CD4-positive, alpha-beta T cell (primary cell): ENCODE data around the gene ZMYND10. TPM values are rescaled to one million over a fixed set of nuclear protein-coding genes. Genes with fewer than 3 reads are reported as not detected.
A peak's percentile ranks its signal among the peaks of the same experiment; 100 is the strongest.

ENCODE experiments used
- ATAC-seq: fragments of 200-7000 bp; cut with Tn5 transposase; one replicate; pipeline ENCODE4 v1.10.0; 2022; ENCODE audit warnings: mild to moderate bottlenecking; ENCODE audit not compliant: poor library complexity
- CTCF ChIA-PET: fragments of 350-600 bp; sonication (Branson Sonifier 250); formaldehyde crosslinking; loops from one replicate; lab custom pipeline; 2021; ENCODE audit warnings: antibody characterized with exemption, inconsistent platforms; lab: Charles Lee
- POLR2A ChIA-PET: fragments of 350-600 bp; sonication (Branson Sonifier 250); formaldehyde crosslinking; loops from one replicate; lab custom pipeline; 2021; ENCODE audit warnings: antibody characterized with exemption, inconsistent platforms; lab: Charles Lee
- DNase-seq, 14 experiments: peaks; one replicate each; pipeline ENCODE4 v3.0.0-alpha.2; 2013 to 2020; ENCODE audit warnings: mixed read lengths in 2 of 14
- H3K27ac ChIP-seq, 2 donors: one replicate each; pipeline versions ENCODE4 v1.5.1 to v1.7.0; 2013; ENCODE audit warnings: low read length in 2 of 2, low read depth in 1 of 2, mild to moderate bottlenecking in 1 of 2
- H3K27me3 ChIP-seq, 2 experiments: 1 replicate in 1 of 2; 2 replicates in 1 of 2; pipeline versions ENCODE4 v1.6.1 to v1.7.0; 2013; ENCODE audit warnings: low read length in 2 of 2, control low read depth in 1 of 2, mild to moderate bottlenecking in 1 of 2, moderate library complexity in 1 of 2; ENCODE audit not compliant: insufficient read depth in 2 of 2, control insufficient read depth in 1 of 2
- H3K36me3 ChIP-seq: one replicate; pipeline ENCODE4 v1.6.1; 2013; ENCODE audit warnings: low read length, control low read depth; ENCODE audit not compliant: insufficient read depth
- H3K4me1 ChIP-seq: one replicate; pipeline ENCODE4 v1.6.1; 2013; ENCODE audit warnings: low read length, control low read depth; ENCODE audit not compliant: insufficient read depth
- H3K4me3 ChIP-seq: one replicate; pipeline ENCODE4 v1.5.1; 2013; ENCODE audit warnings: mild to moderate bottlenecking, low read length, moderate library complexity
- H3K9me3 ChIP-seq, 2 experiments: 1 replicate in 1 of 2; 2 replicates in 1 of 2; pipeline versions ENCODE4 v1.6.1 to v1.7.0; 2013; ENCODE audit warnings: low read length in 2 of 2, mild to moderate bottlenecking in 2 of 2, control low read depth in 1 of 2, moderate library complexity in 1 of 2; ENCODE audit not compliant: control insufficient read depth in 1 of 2, insufficient read depth in 1 of 2
- H3K27ac Mint-ChIP-seq: one replicate; pipeline ENCODE4 v1.8.0; 2020; ENCODE audit warnings: mixed read lengths
- H3K27me3 Mint-ChIP-seq: one replicate; pipeline ENCODE4 v1.8.0; 2021; ENCODE audit warnings: mixed read lengths
- H3K36me3 Mint-ChIP-seq: one replicate; pipeline ENCODE4 v1.8.0; 2021; ENCODE audit warnings: low read depth, mixed read lengths
- H3K4me1 Mint-ChIP-seq: one replicate; pipeline ENCODE4 v1.8.0; 2021; ENCODE audit warnings: low read depth, mixed read lengths
- H3K4me3 Mint-ChIP-seq: one replicate; pipeline ENCODE4 v1.8.0; 2020; ENCODE audit warnings: mild to moderate bottlenecking, mixed read lengths
- H3K9me3 Mint-ChIP-seq: one replicate; pipeline ENCODE4 v1.8.0; 2020; ENCODE audit warnings: mixed read lengths
- CTCF ChIP-seq: fragments of 200-600 bp; IDR thresholded peaks from one replicate; pipeline ENCODE4 v1.8.0; 2022; ENCODE audit warnings: antibody characterized with exemption, mild to moderate bottlenecking
- intact Hi-C, 2 experiments: fragments of 100-400 bp; cut with DNase I in 1 of 2; cut with micrococcal nuclease in 1 of 2; formaldehyde crosslinking; loops; one replicate each; pipeline versions ENCODE4 v1.15.1 to v1.9.0; 2023 to 2025; cut with DNase I, micrococcal nuclease
- total RNA-seq, 174 experiments: library from RNA in 2 of 174; stranded (reverse) in 2 of 174; gene quantifications; one replicate each; pipeline ENCODE4 v1.2.3 and lab custom pipeline; 2021 to 2026

Gene ZMYND10
- total RNA-seq, 2 experiments from 2014 or later = 1.7 to 1.8 TPM

GRCh38 chr3:50319894-50320625 lies 25.5 kb downstream of the ZMYND10 start:
- Histone ChIP-seq H3K4me3 (peak overlapping the region; percentile 68), H3K9me3 (no peaks in the 10 kb centered on the region), H3K36me3 (no peaks in the 10 kb centered on the region), H3K27ac (no peak overlapping the region), H3K4me1 (peaks cover 75% of the 10 kb centered on the region), H3K27me3 (no peaks in the 10 kb centered on the region)
- intact Hi-C loops = loop anchor here (1.0 to 5.0 kb wide), 4 partner anchors 17 to 128 kb away; partner anchors contain the start of genes GNAT1 (in 1 of the 2), HYAL3 (in 1 of the 2) and NAA80 (in 1 of the 2)
- CTCF ChIA-PET = interaction anchor here (0.6 kb wide), 1 partner anchor 43 kb away, joined by 6 read pairs; no protein-coding TSS in a partner anchor
- Mint-ChIP-seq H3K27ac (peak overlapping the region; percentile 86), H3K4me1 (peaks cover 46% of the 10 kb centered on the region), H3K9me3 (no peaks in the 10 kb centered on the region), H3K36me3 (peaks cover 9% of the 10 kb centered on the region), H3K27me3 (no peaks in the 10 kb centered on the region), H3K4me3 (peak overlapping the region; percentile 96)
- DNase-seq = peak in 1 of 14 experiments; percentile 25
- POLR2A ChIA-PET = interaction anchor here (1.3 to 3.6 kb wide), 3 partner anchors 18 to 31 kb away, joined by 4 to 25 read pairs (median 15); partner anchors contain the start of genes CYB561D2, HYAL3, NAA80 and NPRL2
- TF ChIP-seq CTCF = no peak
- no peak for ATAC-seq

- H3K4me3 Mint-ChIP-seq = peak overlapping the region; percentile 96
- Histone ChIP-seq H3K4me1 (peaks cover 73% of the 10 kb centered on the region), H3K9me3 (no peaks in the 10 kb centered on the region), H3K36me3 (no peaks in the 10 kb centered on the region), H3K27me3 (no peaks in the 10 kb centered on the region), H3K27ac (no peak overlapping the region), H3K4me3 (no peak overlapping the region)
- no peaks in the 10 kb centered on the region for H3K27me3 Mint-ChIP-seq
- ChIA-PET CTCF (interaction anchor here (0.6 kb wide), 1 partner anchor 42 kb away, joined by 6 read pairs; no protein-coding TSS in a partner anchor), POLR2A (interaction anchor here (0.7 to 2.8 kb wide), 4 partner anchors 18 to 27 kb away, joined by 3 to 25 read pairs (median 12); partner anchors contain the start of genes HYAL3, IFRD2 and NAA80)
- no peaks in the 10 kb centered on the region for H3K9me3 Mint-ChIP-seq
- TF ChIP-seq CTCF = no peak
- no peak overlapping the region for H3K27ac Mint-ChIP-seq
- DNase-seq = peak in 2 of 14 experiments; percentile 2 to 30
- intact Hi-C loops = loop anchor here in 1 of 2 experiments (1.0 kb wide), 1 partner anchor 17 kb away; no protein-coding TSS in a partner anchor
- peaks cover 1% of the 10 kb centered on the region for H3K36me3 Mint-ChIP-seq
- H3K4me1 Mint-ChIP-seq = peaks cover 40% of the 10 kb centered on the region
- no peak for ATAC-seq
These were observed 26.2 kb downstream of the ZMYND10 start for GRCh38 chr3:50319181-50319893.

GRCh38 chr3:50318615-50319014 lies 26.9 kb downstream of the ZMYND10 start:
- peaks cover 71% of the 10 kb centered on the region for H3K4me1 ChIP-seq
- POLR2A ChIA-PET = interaction anchor here (1.4 to 2.8 kb wide), 2 partner anchors 18 to 19 kb away, joined by 9 to 16 read pairs; partner anchors contain the start of genes HYAL3 and NAA80

More at GRCh38 chr3:50318615-50319014, 26.9 kb downstream of the ZMYND10 start:
- CTCF ChIA-PET = no interaction called here
- Histone ChIP-seq H3K4me3 (no peak overlapping the region), H3K27me3 (no peaks in the 10 kb centered on the region), H3K27ac (no peak overlapping the region), H3K9me3 (no peaks in the 10 kb centered on the region), H3K36me3 (no peaks in the 10 kb centered on the region)
- peak in 1 of 14 experiments; percentile 34 for DNase-seq
- intact Hi-C loops = loop anchor here in 1 of 2 experiments (1.0 kb wide), 1 partner anchor 16 kb away; no protein-coding TSS in a partner anchor
- Mint-ChIP-seq H3K4me1 (peaks cover 40% of the 10 kb centered on the region), H3K27ac (peak overlapping the region; percentile 24), H3K4me3 (peak overlapping the region; percentile 74), H3K9me3 (no peaks in the 10 kb centered on the region), H3K27me3 (no peaks in the 10 kb centered on the region), H3K36me3 (no peaks in the 10 kb centered on the region)
- no peak for ATAC-seq
- no peak for TF ChIP-seq CTCF
